ENCODE measurements around the gene NCAM2. TPM values are rescaled to one million over a fixed set of nuclear protein-coding genes. Genes with fewer than 3 reads are reported as not detected.
A peak's percentile ranks its signal among the peaks of the same experiment; 100 is the strongest.

Gene NCAM2
- 0.12 and 2.4 TPM in 2 replicates for total RNA-seq (2014; rRNA removed)
- percentile 22 among the genes with signal in this experiment for Bru-seq, nascent RNA
- percentile 19 among the genes with signal in this experiment for BruChase-seq, experiment 1, labeled RNA remaining after a 6-hour chase
- BruChase-seq, experiment 2, labeled RNA remaining after a 2-hour chase, result percentile 26 among the genes with signal in this experiment
- long read RNA-seq, full-length matches to known transcripts, result 1 of 2 reads
- long read RNA-seq, partial matches to known transcripts, result 0 of 2 reads
- long read RNA-seq, other reads (novel, unspliced or antisense), result 1 of 2 reads

DNA sequence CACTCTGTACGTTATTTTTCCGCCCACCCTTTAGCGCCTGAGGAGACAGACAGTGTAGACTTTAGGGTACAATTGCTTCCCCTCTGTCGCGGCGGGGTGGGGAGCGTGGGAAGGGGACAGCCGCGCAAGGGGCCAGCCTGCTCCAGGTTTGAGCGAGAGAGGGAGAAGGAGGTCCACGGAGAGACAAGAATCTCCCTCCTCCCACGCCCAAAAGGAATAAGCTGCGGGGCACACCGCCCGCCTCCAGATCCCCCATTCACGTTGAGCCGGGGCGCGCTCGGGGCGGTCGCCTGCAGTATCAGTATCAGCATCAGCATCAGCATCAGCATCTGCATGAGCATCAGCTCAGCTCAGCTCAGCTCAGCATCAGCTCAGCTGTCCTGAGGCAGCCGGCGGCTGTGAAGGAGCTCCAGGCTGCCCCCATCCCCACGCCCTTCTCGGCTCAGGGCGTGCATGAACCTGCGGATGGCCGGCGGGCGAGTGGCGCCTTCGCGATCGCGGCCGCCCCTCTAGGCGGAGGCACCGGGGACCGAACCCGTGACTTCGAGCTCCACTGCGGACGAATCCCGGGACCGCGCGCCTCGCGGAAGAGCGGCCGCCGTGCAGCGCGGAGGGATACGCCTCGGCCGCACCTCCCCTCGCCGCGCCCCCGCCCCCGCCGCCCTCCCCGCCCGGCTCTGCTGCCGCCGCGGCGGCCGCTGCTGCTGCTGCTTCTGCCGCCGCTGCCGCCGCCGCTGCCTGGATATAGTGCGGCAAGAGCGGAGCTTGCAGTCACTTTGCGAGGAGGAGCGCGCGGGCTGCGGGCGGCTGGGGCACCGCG, at the start of gene NCAM2:
Gene NCAM2, plus strand, starts transcription at position 774 of the 820 bp plus-strand sequence.
- no TSS peak for BruUV-seq (replicated peaks)
- peak; percentile 70 for ATAC-seq
- H2AFZ ChIP-seq (ENCODE audit: low read length), result peak within 1 kb of the TSS; percentile 98

DNA sequence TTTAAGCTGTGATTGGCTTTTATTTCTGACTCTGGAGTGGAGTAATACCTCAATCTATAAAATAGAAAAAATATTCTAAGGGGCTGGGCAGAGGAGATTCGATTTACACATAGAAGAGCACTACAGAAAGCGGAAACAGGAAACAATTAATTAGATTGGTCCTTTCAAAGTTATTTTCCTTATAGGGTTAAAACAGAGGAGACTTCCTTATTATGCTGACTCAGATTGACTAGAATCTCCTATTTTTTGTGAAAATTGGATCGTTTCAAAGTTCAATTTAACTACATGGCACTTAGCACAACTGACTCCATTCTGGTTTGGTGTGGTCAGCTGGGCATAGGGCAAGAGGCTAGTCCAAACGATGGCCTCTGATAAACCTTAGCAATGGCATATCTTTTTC, 48.3 kb upstream of the NCAM2 start:
- no peaks in the 10 kb centered on the region; the same call in 1 of the 2 replicates for H3K9me2 ChIP-seq (replicated peaks; ENCODE audit: low read length)
- intact Hi-C loops (cut with micrococcal nuclease), result no loop called here
- 0 out of 2 replicates have a peak overlapping the region, but pooled peaks have one; percentile 19 for H2AFZ ChIP-seq (ENCODE audit: low read length)
- H3F3A ChIP-seq (ENCODE audit: low read length, unreplicated experiment), result no peaks in the 10 kb centered on the region
- no peak overlapping the region for H3K4me3 ChIP-seq (ENCODE audit: low read length)
- no peaks in the 10 kb centered on the region for H3K4me1 ChIP-seq (ENCODE audit: insufficient read depth, low read length)
- no peak for ATAC-seq
- no peak for DNase-seq
- no peaks in the 10 kb centered on the region for H3K27me3 ChIP-seq (ENCODE audit: low read length)
- H3K4me2 ChIP-seq (ENCODE audit: low read length), result no peak overlapping the region
- CTCF ChIA-PET, result interaction anchor here (0.7 kb wide), 1 partner anchor 782 kb away, joined by 3 read pairs; no protein-coding TSS in a partner anchor
- no peaks in the 10 kb centered on the region for H3K36me3 ChIP-seq (ENCODE audit: low read depth, low read length)
- TF ChIP-seq EZH2phosphoT487 (IDR thresholded peaks at IDR 0.05; ENCODE audit: borderline replicate concordance, low read length) (no peak), EZH2 (IDR thresholded peaks at IDR 0.05; ENCODE audit: low read length, unreplicated experiment) (no peak)
- TF ChIP-seq, protein P1, sequence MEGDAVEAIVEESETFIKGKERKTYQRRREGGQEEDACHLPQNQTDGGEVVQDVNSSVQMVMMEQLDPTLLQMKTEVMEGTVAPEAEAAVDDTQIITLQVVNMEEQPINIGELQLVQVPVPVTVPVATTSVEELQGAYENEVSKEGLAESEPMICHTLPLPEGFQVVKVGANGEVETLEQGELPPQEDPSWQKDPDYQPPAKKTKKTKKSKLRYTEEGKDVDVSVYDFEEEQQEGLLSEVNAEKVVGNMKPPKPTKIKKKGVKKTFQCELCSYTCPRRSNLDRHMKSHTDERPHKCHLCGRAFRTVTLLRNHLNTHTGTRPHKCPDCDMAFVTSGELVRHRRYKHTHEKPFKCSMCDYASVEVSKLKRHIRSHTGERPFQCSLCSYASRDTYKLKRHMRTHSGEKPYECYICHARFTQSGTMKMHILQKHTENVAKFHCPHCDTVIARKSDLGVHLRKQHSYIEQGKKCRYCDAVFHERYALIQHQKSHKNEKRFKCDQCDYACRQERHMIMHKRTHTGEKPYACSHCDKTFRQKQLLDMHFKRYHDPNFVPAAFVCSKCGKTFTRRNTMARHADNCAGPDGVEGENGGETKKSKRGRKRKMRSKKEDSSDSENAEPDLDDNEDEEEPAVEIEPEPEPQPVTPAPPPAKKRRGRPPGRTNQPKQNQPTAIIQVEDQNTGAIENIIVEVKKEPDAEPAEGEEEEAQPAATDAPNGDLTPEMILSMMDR (conservative IDR thresholded peaks at IDR 0.05; ENCODE audit: low read depth, low read length), result no peak
- H3K9me3 ChIP-seq (ENCODE audit: low read length), result 0 out of 2 replicates have a peak, but pooled peaks cover 4% of the 10 kb centered on the region
- no peak overlapping the region for H3K27ac ChIP-seq (ENCODE audit: low read length)
- POLR2A ChIA-PET (ENCODE audit: unreplicated experiment), result no interaction called here
- H3K9ac ChIP-seq (ENCODE audit: low read length), result no peak overlapping the region
- BruUV-seq (replicated peaks), result no TSS peak
- no peaks in the 10 kb centered on the region for H3K79me2 ChIP-seq (ENCODE audit: low read length)
- no peaks in the 10 kb centered on the region for H4K20me1 ChIP-seq (ENCODE audit: low read length)

More for the DNA sequence above, at the start of gene NCAM2:
- Histone ChIP-seq H3K27ac (ENCODE audit: low read length) (no peak within 1 kb of the TSS), H3K79me2 (ENCODE audit: low read length) (no peaks in the 10 kb centered on the region), H3F3A (ENCODE audit: low read length, unreplicated experiment) (no peaks in the 10 kb centered on the region), H3K4me1 (ENCODE audit: insufficient read depth, low read length) (no peaks in the 10 kb centered on the region; the same call in 1 of the 2 replicates), H3K27me3 (ENCODE audit: low read length) (peaks cover 5% of the 10 kb centered on the region; the same call in 1 of the 2 replicates), H3K9ac (ENCODE audit: low read length) (peak within 1 kb of the TSS; percentile 18; the same call in 1 of the 2 replicates), H3K4me3 (ENCODE audit: low read length) (peak within 1 kb of the TSS; percentile 67), H3K4me2 (ENCODE audit: low read length) (peak within 1 kb of the TSS; percentile 97), H3K36me3 (ENCODE audit: low read depth, low read length) (no peaks in the 10 kb centered on the region), H3K9me3 (ENCODE audit: low read length) (no peaks in the 10 kb centered on the region), H3K9me2 (replicated peaks; ENCODE audit: low read length) (no peaks in the 10 kb centered on the region), H4K20me1 (ENCODE audit: low read length) (no peaks in the 10 kb centered on the region)
- intact Hi-C loops (cut with micrococcal nuclease), result loop anchor here (2.0 kb wide), 1 partner anchor 923 kb away; no protein-coding TSS in a partner anchor
- DNase-seq, result peak; percentile 53
- TF ChIP-seq EZH2 (IDR thresholded peaks at IDR 0.05; ENCODE audit: low read length, unreplicated experiment), result no peak
- CTCF ChIA-PET, result interaction anchor here (1.2 kb wide), 1 partner anchor 27 kb away, joined by 3 read pairs; no protein-coding TSS in a partner anchor
- POLR2A ChIA-PET (ENCODE audit: unreplicated experiment), result no interaction called here

DNA sequence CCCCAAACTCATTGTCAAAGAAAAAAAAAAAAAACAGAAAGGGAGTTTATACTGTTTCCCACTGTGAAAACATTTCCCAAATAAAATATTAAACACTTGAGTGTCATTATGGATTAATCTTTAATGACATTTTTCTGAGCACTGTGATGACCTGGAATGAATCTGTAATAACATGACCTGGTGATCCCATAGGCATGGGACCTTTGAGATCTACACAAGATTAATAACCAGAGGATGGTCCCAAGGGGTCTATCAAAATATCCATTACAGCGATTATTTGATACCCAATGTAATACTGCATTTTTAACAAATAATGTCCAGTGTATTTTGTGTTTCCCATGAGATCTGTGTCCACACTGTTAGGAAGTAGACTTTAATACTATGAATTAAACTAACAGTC, 32.4 kb upstream of the NCAM2 start:
- DNase-seq, result no peak
- intact Hi-C loops (cut with micrococcal nuclease), result no loop called here
- Histone ChIP-seq H3K27me3 (ENCODE audit: low read length) (no peaks in the 10 kb centered on the region), H3K9ac (ENCODE audit: low read length) (no peak overlapping the region), H3K4me1 (ENCODE audit: insufficient read depth, low read length) (no peaks in the 10 kb centered on the region), H3K9me3 (ENCODE audit: low read length) (no peaks in the 10 kb centered on the region), H3K36me3 (ENCODE audit: low read depth, low read length) (no peaks in the 10 kb centered on the region), H3K79me2 (ENCODE audit: low read length) (no peaks in the 10 kb centered on the region), H2AFZ (ENCODE audit: low read length) (no peak overlapping the region), H3K27ac (ENCODE audit: low read length) (no peak overlapping the region), H3K4me3 (ENCODE audit: low read length) (no peak overlapping the region), H3F3A (ENCODE audit: low read length, unreplicated experiment) (no peaks in the 10 kb centered on the region), H3K4me2 (ENCODE audit: low read length) (no peak overlapping the region), H4K20me1 (ENCODE audit: low read length) (no peaks in the 10 kb centered on the region), H3K9me2 (replicated peaks; ENCODE audit: low read length) (no peaks in the 10 kb centered on the region)
- ATAC-seq, result no peak
- POLR2A ChIA-PET (ENCODE audit: unreplicated experiment), result no interaction called here
- no TSS peak for BruUV-seq (replicated peaks)
- CTCF ChIA-PET, result no interaction called here
- TF ChIP-seq, protein P1 (conservative IDR thresholded peaks at IDR 0.05; ENCODE audit: low read depth, low read length), result no peak
- TF ChIP-seq EZH2 (IDR thresholded peaks at IDR 0.05; ENCODE audit: low read length, unreplicated experiment) (no peak), EZH2phosphoT487 (IDR thresholded peaks at IDR 0.05; ENCODE audit: borderline replicate concordance, low read length) (no peak)

All from PC-3 (cell line).